MCF 10A (cell line): ENCODE measurements around the gene CHKB. TPM values are rescaled to one million over a fixed set of nuclear protein-coding genes. Genes with fewer than 3 reads are reported as not detected.

ENCODE experiments used
- BruUV-seq: library from RNA; stranded (reverse); fragments of 400-500 nt; replicated peaks from 2 replicates; lab custom pipeline; 2021; lab: Mats Ljungman, UMichigan
- CTCF ChIA-PET: fragments of 300-600 bp; sonication (Branson Sonifier 250); formaldehyde crosslinking; extraction: SDS; loops from one replicate; lab custom pipeline; 2021; ENCODE audit warnings: antibody characterized with exemption, inconsistent platforms; lab: Yijun Ruan, JAX
- POLR2A ChIA-PET: fragments of 300-600, 350-650 bp; sonication (Branson Sonifier 250); formaldehyde crosslinking; extraction: SDS; loops from one replicate; lab custom pipeline; 2020; ENCODE audit warnings: antibody characterized with exemption, inconsistent platforms; lab: Yijun Ruan, JAX
- DNase-seq: peaks from one replicate; pipeline ENCODE4 v3.0.0-alpha.2; 2018; ENCODE audit not compliant: unreplicated experiment
- H3K27ac Mint-ChIP-seq: one replicate; pipeline ENCODE4 v1.8.0; 2022; ENCODE audit warnings: mild to moderate bottlenecking, low read depth, mixed read lengths; ENCODE audit not compliant: unreplicated experiment
- H3K27me3 Mint-ChIP-seq: one replicate; pipeline ENCODE4 v1.8.0; 2022; ENCODE audit warnings: mixed read lengths; ENCODE audit not compliant: insufficient read depth, unreplicated experiment
- H3K36me3 Mint-ChIP-seq: one replicate; pipeline ENCODE4 v1.8.0; 2022; ENCODE audit warnings: mild to moderate bottlenecking, moderate library complexity, mixed read lengths; ENCODE audit not compliant: insufficient read depth, unreplicated experiment
- H3K4me1 Mint-ChIP-seq: one replicate; pipeline ENCODE4 v1.8.0; 2022; ENCODE audit warnings: mixed read lengths; ENCODE audit not compliant: insufficient read depth, unreplicated experiment
- H3K4me3 Mint-ChIP-seq: one replicate; pipeline ENCODE4 v1.8.0; 2022; ENCODE audit warnings: mild to moderate bottlenecking, moderate library complexity, mixed read lengths; ENCODE audit not compliant: unreplicated experiment
- H3K9me3 Mint-ChIP-seq: one replicate; pipeline ENCODE4 v1.8.0; 2022; ENCODE audit warnings: mixed read lengths; ENCODE audit not compliant: unreplicated experiment
- CTCF ChIP-seq: fragments of 200-600 bp; IDR thresholded peaks from one replicate; pipeline ENCODE4 v1.8.0; 2022; ENCODE audit warnings: antibody characterized with exemption, mild to moderate bottlenecking; ENCODE audit not compliant: unreplicated experiment
- intact Hi-C: fragments of 100-400 bp; cut with micrococcal nuclease; formaldehyde crosslinking; loops from 2 replicates; pipeline ENCODE4 v1.14.1; 2022
- total RNA-seq: library from RNA; stranded (reverse); gene quantifications from 2 replicates; pipeline ENCODE4 v1.2.3, GENCODE V29; 2022

The CHKB gene
- total RNA-seq, 1 experiment from 2014 or later = 60.6 TPM

GRCh38 chr22:50570861-50571260, 11.8 kb downstream of the CHKB start:
- Mint-ChIP-seq H3K4me3 (no peak overlapping the region), H3K9me3 (no peaks in the 10 kb centered on the region), H3K36me3 (peaks cover 60% of the 10 kb centered on the region), H3K4me1 (no peaks in the 10 kb centered on the region), H3K27ac (no peak overlapping the region), H3K27me3 (no peaks in the 10 kb centered on the region)
- POLR2A ChIA-PET = interaction anchor here (2.3 kb wide), 1 partner anchor 11 kb away, joined by 8 read pairs; the partner anchor contains the start of gene CHKB
- no TSS peak for BruUV-seq
- CTCF ChIA-PET = interaction anchor here (0.6 to 2.2 kb wide), 2 partner anchors 8 to 14 kb away, joined by 7 to 13 read pairs; partner anchors contain the start of gene SYCE3
- DNase-seq = no peak
- no peak for TF ChIP-seq CTCF
- intact Hi-C loops = no loop called here

- BruUV-seq = no TSS peak
- ChIA-PET POLR2A (interaction anchor here (1.0 to 2.3 kb wide), 3 partner anchors 12 to 45 kb away, joined by 4 to 8 read pairs (median 7); partner anchors contain the start of genes CHKB and SCO2), CTCF (interaction anchor here (0.5 to 2.0 kb wide), 4 partner anchors 12 to 51 kb away, joined by 4 to 7 read pairs (median 4); partner anchors contain the start of gene CHKB)
- intact Hi-C loops = no loop called here
- TF ChIP-seq CTCF = no peak
- Mint-ChIP-seq H3K27me3 (no peaks in the 10 kb centered on the region), H3K9me3 (no peaks in the 10 kb centered on the region), H3K4me3 (no peak overlapping the region), H3K36me3 (peaks cover 60% of the 10 kb centered on the region), H3K4me1 (no peaks in the 10 kb centered on the region), H3K27ac (no peak overlapping the region)
- no peak for DNase-seq
These were observed 12.6 kb downstream of the CHKB start for GRCh38 chr22:50569896-50570535.

GRCh38 chr22:50569041-50569459, 13.6 kb downstream of the CHKB start:
- Mint-ChIP-seq H3K4me3 (no peak overlapping the region), H3K4me1 (no peaks in the 10 kb centered on the region), H3K36me3 (peaks cover 54% of the 10 kb centered on the region), H3K27me3 (no peaks in the 10 kb centered on the region), H3K27ac (no peak overlapping the region), H3K9me3 (no peaks in the 10 kb centered on the region)
- TF ChIP-seq CTCF = no peak
- intact Hi-C loops = no loop called here
- no TSS peak for BruUV-seq
- CTCF ChIA-PET = interaction anchor here (0.5 to 2.0 kb wide), 5 partner anchors 9 to 52 kb away, joined by 3 to 5 read pairs (median 4); partner anchors contain the start of gene CHKB
- POLR2A ChIA-PET = interaction anchor here (0.7 to 2.3 kb wide), 4 partner anchors 13 to 44 kb away, joined by 3 to 8 read pairs (median 6); partner anchors contain the start of genes CHKB and SCO2
- DNase-seq = no peak

GRCh38 chr22:50568626-50569025, 14.0 kb downstream of the CHKB start:
- H3K4me1 Mint-ChIP-seq = peaks cover under 1% of the 10 kb centered on the region
- intact Hi-C loops = no loop called here
- ChIA-PET CTCF (interaction anchor here (0.7 to 2.0 kb wide), 4 partner anchors 9 to 53 kb away, joined by 3 to 5 read pairs (median 4); partner anchors contain the start of gene CHKB), POLR2A (interaction anchor here (0.7 to 1.2 kb wide), 3 partner anchors 14 to 43 kb away, joined by 3 to 7 read pairs (median 4); partner anchors contain the start of genes CHKB and SCO2)
- H3K27ac Mint-ChIP-seq = no peak overlapping the region
- no peak for DNase-seq
- TF ChIP-seq CTCF = no peak
- no TSS peak for BruUV-seq
- no peaks in the 10 kb centered on the region for H3K9me3 Mint-ChIP-seq
- no peaks in the 10 kb centered on the region for H3K27me3 Mint-ChIP-seq
- peaks cover 50% of the 10 kb centered on the region for H3K36me3 Mint-ChIP-seq
- H3K4me3 Mint-ChIP-seq = no peak overlapping the region
